H1 (cell line): ENCODE data around the gene SELENOK. TPM values are rescaled to one million over a fixed set of nuclear protein-coding genes. Genes with fewer than 3 reads are reported as not detected.

Experiments
- CTCF ChIA-PET: fragments of 300-600 bp; sonication (Branson Sonifier 250); formaldehyde crosslinking; loops from one replicate; lab custom pipeline; 2021; ENCODE audit not compliant: partially characterized antibody; lab: Charles Lee
- POLR2A ChIA-PET: fragments of 300-600 bp; sonication (Branson Sonifier 250); formaldehyde crosslinking; loops from one replicate; lab custom pipeline; 2021; ENCODE audit warnings: inconsistent platforms; ENCODE audit not compliant: partially characterized antibody; lab: Charles Lee
- DNase-seq, 2 experiments: peaks; one replicate each; pipeline versions ENCODE4 v3.0.0 to v3.0.0-alpha.2; 2010 to 2022; ENCODE audit warnings: low spot score in 2 of 2, low read depth in 1 of 2, mixed read lengths in 1 of 2
- FAIRE-seq: peaks from 2 replicates; lab custom pipeline; 2011; peaks lifted over from hg19 to GRCh38; lab: Jason Lieb, UNC
- H2AFZ ChIP-seq: 2 replicates; pipeline ENCODE4 v1.8.1; 2012; ENCODE audit warnings: low read length, inconsistent platforms
- H2AK5ac ChIP-seq: 2 replicates; pipeline ENCODE4 v1.6.1; 2013; ENCODE audit warnings: low read depth, low read length
- H2BK120ac ChIP-seq: replicated peaks from 2 replicates; pipeline ENCODE3; 2013; ENCODE audit warnings: low read depth, low read length, inconsistent platforms
- H2BK12ac ChIP-seq: 2 replicates; pipeline ENCODE4 v1.6.1; 2013; ENCODE audit warnings: low read depth, low read length
- H2BK15ac ChIP-seq: 2 replicates; pipeline ENCODE4 v1.6.1; 2013; ENCODE audit warnings: low read length
- H2BK20ac ChIP-seq: 2 replicates; pipeline ENCODE4 v1.6.1; 2013; ENCODE audit warnings: low read length
- H2BK5ac ChIP-seq: 2 replicates; pipeline ENCODE4 v1.6.1; 2013; ENCODE audit warnings: low read depth, low read length
- H3K14ac ChIP-seq: 2 replicates; pipeline ENCODE4 v1.6.1; 2013; ENCODE audit warnings: inconsistent platforms; ENCODE audit not compliant: insufficient read length
- H3K18ac ChIP-seq: 2 replicates; pipeline ENCODE4 v1.6.1; 2013; ENCODE audit warnings: low read length; ENCODE audit errors: extremely low read depth
- H3K23ac ChIP-seq: 2 replicates; pipeline ENCODE4 v1.6.1; 2013; ENCODE audit warnings: inconsistent platforms; ENCODE audit not compliant: insufficient read length
- H3K23me2 ChIP-seq: 2 replicates; pipeline ENCODE4 v1.6.1; 2013; ENCODE audit warnings: low read depth, low read length
- H3K27ac ChIP-seq: 2 replicates; pipeline ENCODE4 v1.6.1; 2011; ENCODE audit warnings: low read depth, low read length, inconsistent platforms
- H3K27me3 ChIP-seq, 4 experiments: replicated peaks in 1 of 4; 1 replicate in 1 of 4; 2 replicates in 3 of 4; pipeline versions ENCODE4 v1.6.1 to v1.8.1; 2011 to 2013; ENCODE audit warnings: low read length in 3 of 4, mild to moderate bottlenecking in 3 of 4, inconsistent platforms in 2 of 4, mixed read lengths in 2 of 4, moderate library complexity in 1 of 4; ENCODE audit not compliant: control insufficient read depth in 3 of 4, insufficient read depth in 3 of 4; ENCODE audit errors: extremely low read depth in 1 of 4
- H3K36me3 ChIP-seq, 4 experiments: 2 replicates each; pipeline versions ENCODE4 v1.6.1 to v1.8.1; 2011 to 2013; ENCODE audit warnings: mild to moderate bottlenecking in 4 of 4, low read length in 3 of 4, moderate library complexity in 2 of 4, control low read depth in 1 of 4, inconsistent platforms in 1 of 4; ENCODE audit not compliant: insufficient read depth in 4 of 4, control insufficient read depth in 2 of 4
- H3K4ac ChIP-seq: replicated peaks from 2 replicates; pipeline ENCODE3; 2013; ENCODE audit warnings: low read length, low read depth, mixed read lengths, inconsistent platforms; ENCODE audit not compliant: insufficient read length
- H3K4me1 ChIP-seq, 4 experiments: replicated peaks in 1 of 4; 1 replicate in 1 of 4; 2 replicates in 3 of 4; pipeline versions ENCODE4 v1.6.1 to v1.8.1; 2011 to 2013; ENCODE audit warnings: low read length in 3 of 4, inconsistent platforms in 2 of 4, mixed read lengths in 1 of 4; ENCODE audit not compliant: insufficient read depth in 4 of 4, control insufficient read depth in 3 of 4
- H3K4me2 ChIP-seq, 2 experiments: 2 replicates each; pipeline versions ENCODE4 v1.6.1 to v1.8.1; 2011 to 2013; ENCODE audit warnings: low read depth in 2 of 2, low read length in 2 of 2, control low read depth in 1 of 2, inconsistent platforms in 1 of 2, mild to moderate bottlenecking in 1 of 2; ENCODE audit not compliant: insufficient read depth in 1 of 2
- H3K4me3 ChIP-seq, 4 experiments: fragments of 200-600, 300-600 bp in 1 of 4; sonication (generic), shearing (Covaris generic), sonication (Bioruptor Twin) in 1 of 4; 2 replicates each; pipeline versions ENCODE4 v1.5.1 to v1.8.1; 2011 to 2016; ENCODE audit warnings: low read length in 4 of 4, low read depth in 3 of 4, control low read depth in 2 of 4, inconsistent platforms in 2 of 4, mild to moderate bottlenecking in 2 of 4, mixed read lengths in 1 of 4, moderate library complexity in 1 of 4; ENCODE audit not compliant: insufficient read depth in 2 of 4; ENCODE audit errors: extremely low read depth in 1 of 4
- H3K56ac ChIP-seq: replicated peaks from 2 replicates; pipeline ENCODE3; 2013; ENCODE audit warnings: low read depth, mild to moderate bottlenecking, mixed read lengths, low read length, inconsistent platforms; ENCODE audit not compliant: insufficient read length
- H3K79me1 ChIP-seq: 2 replicates; pipeline ENCODE4 v1.6.1; 2013; ENCODE audit warnings: low read depth, low read length, control low read depth
- H3K79me2 ChIP-seq, 2 experiments: 2 replicates each; pipeline versions ENCODE4 v1.6.1 to v1.8.1; 2012 to 2013; ENCODE audit warnings: low read length in 2 of 2, mild to moderate bottlenecking in 2 of 2, inconsistent platforms in 1 of 2; ENCODE audit not compliant: insufficient read depth in 2 of 2, control insufficient read depth in 1 of 2
- H3K9ac ChIP-seq, 4 experiments: replicated peaks in 1 of 4; 1 replicate in 1 of 4; 2 replicates in 3 of 4; pipeline versions ENCODE4 v1.6.1 to v1.8.1; 2011 to 2013; ENCODE audit warnings: low read depth in 3 of 4, low read length in 3 of 4, control low read depth in 2 of 4, mild to moderate bottlenecking in 2 of 4, moderate library complexity in 2 of 4, inconsistent platforms in 1 of 4; ENCODE audit errors: extremely low read depth in 1 of 4
- H3K9me3 ChIP-seq, 2 experiments: 2 replicates each; pipeline versions ENCODE4 v1.6.1 to v1.8.1; 2012 to 2013; ENCODE audit warnings: mild to moderate bottlenecking in 2 of 2, moderate library complexity in 2 of 2, control low read depth in 1 of 2, inconsistent platforms in 1 of 2, low read depth in 1 of 2, low read length in 1 of 2, mixed read lengths in 1 of 2; ENCODE audit not compliant: insufficient read depth in 2 of 2
- H4K20me1 ChIP-seq, 2 experiments: replicated peaks in 1 of 2; 2 replicates each; pipeline versions ENCODE3 to v1.8.1; 2011 to 2013; ENCODE audit warnings: inconsistent platforms in 2 of 2, low read length in 2 of 2, mild to moderate bottlenecking in 1 of 2; ENCODE audit not compliant: insufficient read depth in 2 of 2, control insufficient read depth in 1 of 2
- H4K5ac ChIP-seq: 2 replicates; pipeline ENCODE4 v1.6.1; 2013; ENCODE audit warnings: low read length, low read depth, mixed read lengths, inconsistent platforms; ENCODE audit not compliant: insufficient read length
- H4K8ac ChIP-seq: 2 replicates; pipeline ENCODE4 v1.8.0; 2013; ENCODE audit warnings: mild to moderate bottlenecking, moderate library complexity, low read length, inconsistent platforms; ENCODE audit not compliant: insufficient read depth; ENCODE audit errors: extremely low read depth
- H4K91ac ChIP-seq: replicated peaks from 2 replicates; pipeline ENCODE3; 2013; ENCODE audit warnings: low read length, mixed read lengths, inconsistent platforms; ENCODE audit not compliant: insufficient read length
- EGR1 ChIP-seq: IDR thresholded peaks from 2 replicates; pipeline ENCODE4 v1.6.1; 2011; ENCODE audit warnings: low read depth, low read length, borderline replicate concordance
- HDAC6 ChIP-seq: IDR thresholded peaks from one replicate; pipeline ENCODE4 v1.7.1; 2012; ENCODE audit warnings: low read depth, mild to moderate bottlenecking, inconsistent platforms, low read length, moderate library complexity
- RAD21 ChIP-seq, 2 experiments: IDR thresholded peaks in 1 of 2; conservative IDR thresholded peaks in 1 of 2; 2 replicates each; pipeline ENCODE4 v1.6.1; 2011; ENCODE audit warnings: low read depth in 2 of 2, low read length in 2 of 2, improper control_type of control experiment in 1 of 2, inconsistent platforms in 1 of 2, mild to moderate bottlenecking in 1 of 2, moderate library complexity in 1 of 2
- TAF7 ChIP-seq: optimal IDR thresholded peaks from 2 replicates; pipeline ENCODE3; 2011; ENCODE audit warnings: low read depth, mild to moderate bottlenecking, inconsistent platforms, low read length, moderate library complexity, borderline replicate concordance
- WGBS, 2 experiments: shearing (Covaris generic) in 1 of 2; methylation state at CpG; one replicate each; pipeline versions ENCODE4 v1.1.6 to v1.1.7; 2013 to 2015; ENCODE audit warnings: low lambda C conversion rate in 2 of 2, mixed read lengths in 2 of 2, inconsistent platforms in 1 of 2, low coverage in 1 of 2, missing lambda C conversion rate in 1 of 2; ENCODE audit not compliant: insufficient replicate concordance in 2 of 2, insufficient coverage in 1 of 2, insufficient read length in 1 of 2; ENCODE audit errors: extremely low coverage in 1 of 2, missing lambda C conversion rate in 1 of 2; 5-methylcytosine and 5-hydroxymethylcytosine counted together
- polyA plus RNA-seq, 7 experiments: library from polyadenylated mRNA; depleted of rRNA in 3 of 7; stranded (reverse) in 5 of 7; unstranded in 2 of 7; fragments of >200 nt in 5 of 7; fragments of 200-250 nt in 2 of 7; gene quantifications; 1 replicate in 5 of 7; 2 replicates in 1 of 7; 4 replicates in 1 of 7; pipeline versions ENCODE4 v1.2.1 to v1.2.3, GENCODE V29; 2011 to 2013; ENCODE audit warnings: missing spikeins in 2 of 7, mixed read lengths in 2 of 7
- total RNA-seq: library from RNA; stranded (reverse); fragmentation: NEBNext Ultra II Directional; extraction: Animal tissue kit (Norgen Biotek cat#: 25700); gene quantifications from 2 replicates; pipeline ENCODE4 v1.2.1, GENCODE V29; 2021
- TF ChIP-seq, protein P1 (sequence below), 3 experiments: IDR thresholded peaks; 1 replicate in 2 of 3; 2 replicates in 1 of 3; pipeline versions ENCODE4 v1.5.1 to v1.6.1; 2011; ENCODE audit warnings: low read length in 3 of 3, mild to moderate bottlenecking in 3 of 3, inconsistent platforms in 2 of 3, low read depth in 1 of 3, moderate library complexity in 1 of 3; ENCODE audit not compliant: insufficient read depth in 1 of 3; ENCODE audit errors: control extremely low read depth in 1 of 3
- TF ChIP-seq, protein P2 (sequence below): IDR thresholded peaks from 2 replicates; pipeline ENCODE4 v1.6.1; 2012; ENCODE audit warnings: inconsistent platforms

SELENOK gene
- total and polyA plus RNA-seq, 2 of the 8 experiments (the other 6 are each of a cell fraction or from before 2014, with no cell fraction given): 26.9 to 40.2 TPM

DNA sequence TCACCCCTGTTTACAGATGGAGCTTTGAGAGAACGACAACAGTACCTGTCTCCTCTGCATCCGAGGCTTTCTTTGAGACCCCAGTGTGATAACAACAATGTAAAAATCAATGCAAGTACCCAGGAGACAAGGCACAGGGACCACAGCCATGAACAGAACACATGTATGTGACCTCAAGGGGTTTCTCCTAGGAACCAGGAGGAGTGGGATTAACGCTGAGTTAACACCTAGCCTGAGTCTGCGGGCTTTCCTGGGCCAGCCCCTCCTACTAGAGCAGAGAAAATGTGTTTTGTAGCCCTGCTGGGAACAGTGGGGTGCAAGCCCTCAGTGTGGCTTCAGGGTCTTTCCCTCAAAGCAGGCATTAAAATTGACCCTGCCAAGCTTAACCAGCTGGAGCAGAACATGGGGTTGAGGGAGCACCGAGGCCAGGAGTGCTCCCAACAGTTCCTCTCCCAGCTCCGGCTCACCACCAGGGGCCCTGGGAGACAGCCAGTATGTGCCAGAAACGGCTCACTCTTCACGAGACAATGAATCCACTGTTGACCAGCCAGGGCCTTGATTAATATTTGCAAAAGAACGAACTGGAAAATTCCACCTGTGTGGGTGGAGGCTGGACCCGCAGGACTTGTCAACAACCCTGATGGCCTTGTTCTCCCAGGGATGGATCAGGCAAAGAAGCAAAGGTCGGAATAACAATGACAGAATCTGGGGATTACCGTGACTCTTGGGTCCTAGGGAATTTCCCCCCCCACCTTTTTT lies 49.0 kb downstream of the SELENOK start:
- FAIRE-seq: no peak
- TF ChIP-seq, protein P1, sequence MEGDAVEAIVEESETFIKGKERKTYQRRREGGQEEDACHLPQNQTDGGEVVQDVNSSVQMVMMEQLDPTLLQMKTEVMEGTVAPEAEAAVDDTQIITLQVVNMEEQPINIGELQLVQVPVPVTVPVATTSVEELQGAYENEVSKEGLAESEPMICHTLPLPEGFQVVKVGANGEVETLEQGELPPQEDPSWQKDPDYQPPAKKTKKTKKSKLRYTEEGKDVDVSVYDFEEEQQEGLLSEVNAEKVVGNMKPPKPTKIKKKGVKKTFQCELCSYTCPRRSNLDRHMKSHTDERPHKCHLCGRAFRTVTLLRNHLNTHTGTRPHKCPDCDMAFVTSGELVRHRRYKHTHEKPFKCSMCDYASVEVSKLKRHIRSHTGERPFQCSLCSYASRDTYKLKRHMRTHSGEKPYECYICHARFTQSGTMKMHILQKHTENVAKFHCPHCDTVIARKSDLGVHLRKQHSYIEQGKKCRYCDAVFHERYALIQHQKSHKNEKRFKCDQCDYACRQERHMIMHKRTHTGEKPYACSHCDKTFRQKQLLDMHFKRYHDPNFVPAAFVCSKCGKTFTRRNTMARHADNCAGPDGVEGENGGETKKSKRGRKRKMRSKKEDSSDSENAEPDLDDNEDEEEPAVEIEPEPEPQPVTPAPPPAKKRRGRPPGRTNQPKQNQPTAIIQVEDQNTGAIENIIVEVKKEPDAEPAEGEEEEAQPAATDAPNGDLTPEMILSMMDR (IDR thresholded peaks at IDR 0.05; ENCODE audit: control extremely low read depth in 1 of 3, insufficient read depth in 1 of 3, low read depth in 1 of 3, low read length in 3 of 3): peak in 1 of 3 experiments; percentile 22; a peak in 1 of 4 replicates
- TF ChIP-seq RAD21 (IDR thresholded peaks at IDR 0.05 in 1 of 2, conservative IDR thresholded peaks at IDR 0.05 in 1 of 2; ENCODE audit: low read depth in 2 of 2, low read length in 2 of 2) (no peak), EGR1 (peak; percentile 46; the same call in 1 of the 2 replicates), TAF7 (no peak), HDAC6 (no peak)
- TF ChIP-seq, protein P2, sequence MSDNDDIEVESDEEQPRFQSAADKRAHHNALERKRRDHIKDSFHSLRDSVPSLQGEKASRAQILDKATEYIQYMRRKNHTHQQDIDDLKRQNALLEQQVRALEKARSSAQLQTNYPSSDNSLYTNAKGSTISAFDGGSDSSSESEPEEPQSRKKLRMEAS: 0 out of 2 replicates have a peak, but pooled peaks have one; percentile 2

More for the DNA sequence above, 49.0 kb downstream of the SELENOK start:
- no peak overlapping the region for H2BK12ac ChIP-seq
- H3K9me3 ChIP-seq: no peaks in the 10 kb centered on the region
- DNase-seq: peak in 1 of 2 experiments; percentile 59
- peak overlapping the region; percentile 1 for H3K4ac ChIP-seq
- no peak overlapping the region for H3K56ac ChIP-seq
- H3K4me2 ChIP-seq: peak overlapping the region; percentile 5 to 24; a peak in 1 of 4 replicates
- H2BK5ac ChIP-seq: no peak overlapping the region; the same call in 1 of the 2 replicates
- no peak overlapping the region; the same call in 1 of the 2 replicates for H2AK5ac ChIP-seq
- POLR2A ChIA-PET: interaction anchor here (1.1 to 1.5 kb wide), 3 partner anchors 9 to 39 kb away, joined by 3 read pairs; no protein-coding TSS in a partner anchor
- H4K20me1 ChIP-seq: peaks cover 0 to 2% of the 10 kb centered on the region in 2 experiments
- H2AFZ ChIP-seq: no peak overlapping the region
- peaks cover 12% of the 10 kb centered on the region for H3K79me1 ChIP-seq
- H3K23ac ChIP-seq: no peak overlapping the region
- peak overlapping the region; percentile 57 for H4K91ac ChIP-seq
- CTCF ChIA-PET: interaction anchor here (1.4 to 3.5 kb wide), 3 partner anchors 9 to 10 kb away, joined by 4 to 23 read pairs (median 5); no protein-coding TSS in a partner anchor
- H4K8ac ChIP-seq: no peak overlapping the region
- peaks cover 3 to 11% (median 9%) of the 10 kb centered on the region in 4 experiments for H3K27me3 ChIP-seq
- H2BK120ac ChIP-seq: peak overlapping the region; percentile 66
- H3K4me1 ChIP-seq: peaks cover 19 to 30% (median 22%) of the 10 kb centered on the region in 4 experiments
- 69% methylated on average over 10 of the region's 12 CpGs; no CpG with 5 or more reads in 1 of the 2 experiments for WGBS, 2 experiments
- H3K14ac ChIP-seq: no peak overlapping the region
- no peak overlapping the region for H2BK15ac ChIP-seq
- H3K79me2 ChIP-seq: 0 out of 4 replicates have a peak, but pooled peaks cover 0 to 3% of the 10 kb centered on the region in 2 experiments
- peak overlapping the region; percentile 34; the same call in 1 of the 2 replicates for H3K27ac ChIP-seq
- H3K36me3 ChIP-seq: peaks cover 0 to 6% (median 0%) of the 10 kb centered on the region in 4 experiments; a peak in 1 of 8 replicates
- peak overlapping the region; percentile 10 for H4K5ac ChIP-seq
- no peak overlapping the region; a peak in 1 of 7 replicates for H3K9ac ChIP-seq
- H3K4me3 ChIP-seq: no peak overlapping the region
- peak overlapping the region; percentile 15; the same call in 1 of the 2 replicates for H3K18ac ChIP-seq
- H2BK20ac ChIP-seq: no peak overlapping the region
- H3K23me2 ChIP-seq: peaks cover 10% of the 10 kb centered on the region
